ENCODE data around the gene APP. TPM values are rescaled to one million over a fixed set of nuclear protein-coding genes. Genes with fewer than 3 reads are reported as not detected.

Gene APP
- total RNA-seq, 1 experiment from 2014 or later: 560 TPM

DNA sequence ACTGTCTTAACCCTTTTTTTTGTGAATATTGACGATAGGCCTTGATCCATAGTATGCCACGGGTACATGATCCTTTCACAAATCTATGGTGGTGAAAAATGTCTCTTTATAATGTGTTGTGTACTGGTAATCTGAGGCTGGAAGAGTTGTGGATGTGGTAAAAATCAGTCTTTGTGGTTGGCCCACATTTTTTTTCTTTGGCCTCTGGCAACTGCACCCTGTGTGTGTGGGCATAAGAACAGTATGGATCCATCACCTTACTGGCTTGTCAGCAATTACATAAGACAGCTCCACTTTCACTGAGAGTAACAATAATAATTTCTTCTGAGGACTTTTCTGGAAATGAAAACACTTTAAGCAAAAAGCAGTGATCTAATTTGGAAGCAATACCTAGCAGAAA is 334.2 kb downstream of the APP start:
- ChIA-PET POLR2A (interaction anchor here (0.7 kb wide), 1 partner anchor 18 kb away, joined by 3 read pairs; no protein-coding TSS in a partner anchor), CTCF (interaction anchor here (0.7 kb wide), 1 partner anchor 41 kb away, joined by 3 read pairs; no protein-coding TSS in a partner anchor)
- Mint-ChIP-seq H3K9me3 (peaks cover 37% of the 10 kb centered on the region), H3K27ac (no peak overlapping the region), H3K27me3 (ENCODE audit: low read depth) (no peaks in the 10 kb centered on the region; the same call in 1 of the 2 replicates), H3K36me3 (peaks cover 5% of the 10 kb centered on the region), H3K4me1 (no peaks in the 10 kb centered on the region), H3K4me3 (no peak overlapping the region)
- ATAC-seq (no peak), DNase-seq (ENCODE audit: low spot score) (no peak)
- TF ChIP-seq, protein P1, sequence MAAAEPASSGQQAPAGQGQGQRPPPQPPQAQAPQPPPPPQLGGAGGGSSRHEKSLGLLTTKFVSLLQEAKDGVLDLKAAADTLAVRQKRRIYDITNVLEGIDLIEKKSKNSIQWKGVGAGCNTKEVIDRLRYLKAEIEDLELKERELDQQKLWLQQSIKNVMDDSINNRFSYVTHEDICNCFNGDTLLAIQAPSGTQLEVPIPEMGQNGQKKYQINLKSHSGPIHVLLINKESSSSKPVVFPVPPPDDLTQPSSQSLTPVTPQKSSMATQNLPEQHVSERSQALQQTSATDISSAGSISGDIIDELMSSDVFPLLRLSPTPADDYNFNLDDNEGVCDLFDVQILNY (CRISPR knock-in tag; IDR thresholded peaks at IDR 0.05): no peak
- TF ChIP-seq ZNF138 (CRISPR knock-in tag; conservative IDR thresholded peaks at IDR 0.05) (no peak), SMAD3 (CRISPR knock-in tag; IDR thresholded peaks at IDR 0.05; ENCODE audit: borderline replicate concordance) (no peak), GRHL2 (CRISPR knock-in tag; IDR thresholded peaks at IDR 0.05; ENCODE audit: insufficient replicate concordance, severe bottlenecking) (no peak), SOX15 (CRISPR knock-in tag; IDR thresholded peaks at IDR 0.05) (no peak), SP1 (CRISPR knock-in tag; conservative IDR thresholded peaks at IDR 0.05) (no peak), ZNF396 (CRISPR knock-in tag; IDR thresholded peaks at IDR 0.05; ENCODE audit: borderline replicate concordance) (no peak), ZNF317 (CRISPR knock-in tag; IDR thresholded peaks at IDR 0.05; ENCODE audit: borderline replicate concordance, low read depth) (no peak), GABPB1 (CRISPR knock-in tag; IDR thresholded peaks at IDR 0.05) (no peak), NR2C2 (CRISPR knock-in tag; IDR thresholded peaks at IDR 0.05) (no peak)
- TF ChIP-seq, protein P2, sequence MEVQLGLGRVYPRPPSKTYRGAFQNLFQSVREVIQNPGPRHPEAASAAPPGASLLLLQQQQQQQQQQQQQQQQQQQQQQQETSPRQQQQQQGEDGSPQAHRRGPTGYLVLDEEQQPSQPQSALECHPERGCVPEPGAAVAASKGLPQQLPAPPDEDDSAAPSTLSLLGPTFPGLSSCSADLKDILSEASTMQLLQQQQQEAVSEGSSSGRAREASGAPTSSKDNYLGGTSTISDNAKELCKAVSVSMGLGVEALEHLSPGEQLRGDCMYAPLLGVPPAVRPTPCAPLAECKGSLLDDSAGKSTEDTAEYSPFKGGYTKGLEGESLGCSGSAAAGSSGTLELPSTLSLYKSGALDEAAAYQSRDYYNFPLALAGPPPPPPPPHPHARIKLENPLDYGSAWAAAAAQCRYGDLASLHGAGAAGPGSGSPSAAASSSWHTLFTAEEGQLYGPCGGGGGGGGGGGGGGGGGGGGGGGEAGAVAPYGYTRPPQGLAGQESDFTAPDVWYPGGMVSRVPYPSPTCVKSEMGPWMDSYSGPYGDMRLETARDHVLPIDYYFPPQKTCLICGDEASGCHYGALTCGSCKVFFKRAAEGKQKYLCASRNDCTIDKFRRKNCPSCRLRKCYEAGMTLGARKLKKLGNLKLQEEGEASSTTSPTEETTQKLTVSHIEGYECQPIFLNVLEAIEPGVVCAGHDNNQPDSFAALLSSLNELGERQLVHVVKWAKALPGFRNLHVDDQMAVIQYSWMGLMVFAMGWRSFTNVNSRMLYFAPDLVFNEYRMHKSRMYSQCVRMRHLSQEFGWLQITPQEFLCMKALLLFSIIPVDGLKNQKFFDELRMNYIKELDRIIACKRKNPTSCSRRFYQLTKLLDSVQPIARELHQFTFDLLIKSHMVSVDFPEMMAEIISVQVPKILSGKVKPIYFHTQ (CRISPR knock-in tag; IDR thresholded peaks at IDR 0.05): no peak
- TF ChIP-seq, protein P3, sequence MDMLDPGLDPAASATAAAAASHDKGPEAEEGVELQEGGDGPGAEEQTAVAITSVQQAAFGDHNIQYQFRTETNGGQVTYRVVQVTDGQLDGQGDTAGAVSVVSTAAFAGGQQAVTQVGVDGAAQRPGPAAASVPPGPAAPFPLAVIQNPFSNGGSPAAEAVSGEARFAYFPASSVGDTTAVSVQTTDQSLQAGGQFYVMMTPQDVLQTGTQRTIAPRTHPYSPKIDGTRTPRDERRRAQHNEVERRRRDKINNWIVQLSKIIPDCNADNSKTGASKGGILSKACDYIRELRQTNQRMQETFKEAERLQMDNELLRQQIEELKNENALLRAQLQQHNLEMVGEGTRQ (CRISPR knock-in tag; IDR thresholded peaks at IDR 0.05): no peak
- TF ChIP-seq, protein P4, sequence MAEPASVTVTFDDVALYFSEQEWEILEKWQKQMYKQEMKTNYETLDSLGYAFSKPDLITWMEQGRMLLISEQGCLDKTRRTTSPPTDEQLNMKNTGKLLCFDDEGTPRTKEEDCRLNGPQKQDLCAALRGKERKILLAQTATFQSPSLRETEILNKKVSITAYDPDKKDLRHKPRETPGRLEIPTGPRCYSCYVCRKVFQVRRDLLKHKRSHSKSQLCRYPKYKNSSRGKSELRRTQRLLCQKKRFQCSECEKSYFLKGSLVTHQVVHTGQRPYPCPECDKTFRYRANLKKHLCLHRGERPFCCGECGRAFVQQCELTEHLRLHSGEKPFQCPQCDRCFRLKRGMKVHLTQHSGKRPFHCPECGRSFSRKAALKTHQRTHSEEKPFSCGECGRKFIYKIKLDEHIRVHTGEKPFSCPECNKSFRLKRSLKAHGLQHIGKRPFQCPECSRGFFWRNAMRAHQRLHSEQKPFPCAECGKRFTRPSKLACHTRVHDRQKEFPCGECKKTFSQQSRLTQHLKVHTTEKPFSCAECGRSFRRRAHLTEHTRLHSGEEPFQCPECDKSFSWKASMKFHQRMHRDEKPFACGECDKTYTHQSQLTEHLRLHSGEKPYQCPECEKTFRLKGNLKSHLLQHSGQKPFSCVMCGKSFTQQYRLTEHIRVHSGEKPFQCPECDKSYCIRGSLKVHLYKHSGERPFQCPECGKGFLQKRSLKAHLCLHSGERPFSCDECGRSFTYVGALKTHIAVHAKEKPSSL (CRISPR knock-in tag; conservative IDR thresholded peaks at IDR 0.05): no peak
- TF ChIP-seq, protein P5, sequence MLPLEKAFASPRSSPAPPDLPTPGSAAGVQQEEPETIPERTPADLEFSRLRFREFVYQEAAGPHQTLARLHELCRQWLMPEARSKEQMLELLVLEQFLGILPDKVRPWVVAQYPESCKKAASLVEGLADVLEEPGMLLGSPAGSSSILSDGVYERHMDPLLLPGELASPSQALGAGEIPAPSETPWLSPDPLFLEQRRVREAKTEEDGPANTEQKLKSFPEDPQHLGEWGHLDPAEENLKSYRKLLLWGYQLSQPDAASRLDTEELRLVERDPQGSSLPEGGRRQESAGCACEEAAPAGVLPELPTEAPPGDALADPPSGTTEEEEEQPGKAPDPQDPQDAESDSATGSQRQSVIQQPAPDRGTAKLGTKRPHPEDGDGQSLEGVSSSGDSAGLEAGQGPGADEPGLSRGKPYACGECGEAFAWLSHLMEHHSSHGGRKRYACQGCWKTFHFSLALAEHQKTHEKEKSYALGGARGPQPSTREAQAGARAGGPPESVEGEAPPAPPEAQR (CRISPR knock-in tag; IDR thresholded peaks at IDR 0.05): no peak
- TF ChIP-seq, protein P6, sequence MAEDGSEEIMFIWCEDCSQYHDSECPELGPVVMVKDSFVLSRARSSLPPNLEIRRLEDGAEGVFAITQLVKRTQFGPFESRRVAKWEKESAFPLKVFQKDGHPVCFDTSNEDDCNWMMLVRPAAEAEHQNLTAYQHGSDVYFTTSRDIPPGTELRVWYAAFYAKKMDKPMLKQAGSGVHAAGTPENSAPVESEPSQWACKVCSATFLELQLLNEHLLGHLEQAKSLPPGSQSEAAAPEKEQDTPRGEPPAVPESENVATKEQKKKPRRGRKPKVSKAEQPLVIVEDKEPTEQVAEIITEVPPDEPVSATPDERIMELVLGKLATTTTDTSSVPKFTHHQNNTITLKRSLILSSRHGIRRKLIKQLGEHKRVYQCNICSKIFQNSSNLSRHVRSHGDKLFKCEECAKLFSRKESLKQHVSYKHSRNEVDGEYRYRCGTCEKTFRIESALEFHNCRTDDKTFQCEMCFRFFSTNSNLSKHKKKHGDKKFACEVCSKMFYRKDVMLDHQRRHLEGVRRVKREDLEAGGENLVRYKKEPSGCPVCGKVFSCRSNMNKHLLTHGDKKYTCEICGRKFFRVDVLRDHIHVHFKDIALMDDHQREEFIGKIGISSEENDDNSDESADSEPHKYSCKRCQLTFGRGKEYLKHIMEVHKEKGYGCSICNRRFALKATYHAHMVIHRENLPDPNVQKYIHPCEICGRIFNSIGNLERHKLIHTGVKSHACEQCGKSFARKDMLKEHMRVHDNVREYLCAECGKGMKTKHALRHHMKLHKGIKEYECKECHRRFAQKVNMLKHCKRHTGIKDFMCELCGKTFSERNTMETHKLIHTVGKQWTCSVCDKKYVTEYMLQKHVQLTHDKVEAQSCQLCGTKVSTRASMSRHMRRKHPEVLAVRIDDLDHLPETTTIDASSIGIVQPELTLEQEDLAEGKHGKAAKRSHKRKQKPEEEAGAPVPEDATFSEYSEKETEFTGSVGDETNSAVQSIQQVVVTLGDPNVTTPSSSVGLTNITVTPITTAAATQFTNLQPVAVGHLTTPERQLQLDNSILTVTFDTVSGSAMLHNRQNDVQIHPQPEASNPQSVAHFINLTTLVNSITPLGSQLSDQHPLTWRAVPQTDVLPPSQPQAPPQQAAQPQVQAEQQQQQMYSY (CRISPR knock-in tag; IDR thresholded peaks at IDR 0.05): no peak
